GM19035 (cell line): Measurements from ENCODE around the gene TUBA3E.
"Not testable (repeated sequence)": the region's sequence is repeated elsewhere in the genome, so short reads cannot be mapped to it uniquely, and the experiment has no call there.

Experiments used
- ATAC-seq: cut with Tn5 transposase; IDR thresholded peaks from one replicate; pipeline ENCODE4 v1.9.1; 2021; ENCODE audit not compliant: unreplicated experiment

TUBA3E gene

DNA sequence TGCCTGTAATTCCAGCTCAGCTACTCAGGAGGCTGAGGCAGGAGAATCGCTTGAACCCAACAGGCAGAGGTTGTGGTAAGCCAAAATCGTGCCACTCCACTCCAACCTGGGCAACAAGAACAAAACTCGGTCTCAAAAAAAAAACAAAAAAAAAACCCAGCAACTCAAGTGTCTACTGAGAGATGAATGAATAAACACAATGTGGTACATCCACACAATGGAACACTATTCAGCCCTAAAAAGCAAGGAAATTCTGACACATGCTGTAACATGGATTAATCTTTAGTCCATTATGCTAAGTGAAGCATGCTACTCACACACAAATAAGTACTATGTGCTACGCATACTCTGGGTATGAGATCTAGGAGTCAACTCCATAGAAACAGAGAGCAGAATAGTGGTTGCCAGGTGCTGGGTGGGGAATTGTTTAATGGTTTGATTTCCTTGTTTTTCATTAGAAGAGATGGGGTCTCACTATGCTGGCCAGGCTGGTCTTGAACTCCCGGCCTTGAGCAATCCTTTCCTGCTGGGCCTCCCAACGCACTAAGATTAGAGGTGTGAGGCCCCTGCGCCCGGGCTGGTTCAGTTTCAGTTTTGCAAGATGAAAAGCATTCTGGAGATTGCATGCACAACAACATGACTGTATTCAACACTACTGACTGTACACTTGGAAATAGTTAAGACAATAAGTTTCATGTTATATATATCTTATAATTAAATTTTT, 32.8 kb downstream of the TUBA3E start:
- no peak for ATAC-seq

DNA sequence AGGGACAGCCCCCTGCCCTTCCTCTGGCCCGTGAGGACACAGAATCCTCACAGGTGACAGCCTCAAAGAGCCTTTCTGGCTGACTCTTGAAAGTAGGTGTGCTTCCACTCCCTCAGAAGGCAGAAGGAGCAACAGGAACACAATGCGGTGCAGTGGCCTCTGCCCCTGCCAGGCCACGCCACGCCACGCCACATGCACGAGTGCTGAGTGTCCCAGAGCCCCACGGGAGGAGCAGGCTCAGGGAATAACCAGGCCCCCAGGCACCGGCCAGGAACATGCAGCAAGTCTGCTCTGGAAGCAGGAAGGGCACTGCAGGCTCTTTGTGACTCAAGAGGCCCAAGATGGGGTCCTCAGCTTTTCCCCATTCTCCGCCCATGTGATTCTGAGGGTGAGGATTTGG, 35.3 kb downstream of the TUBA3E start:
- no peak for ATAC-seq

DNA sequence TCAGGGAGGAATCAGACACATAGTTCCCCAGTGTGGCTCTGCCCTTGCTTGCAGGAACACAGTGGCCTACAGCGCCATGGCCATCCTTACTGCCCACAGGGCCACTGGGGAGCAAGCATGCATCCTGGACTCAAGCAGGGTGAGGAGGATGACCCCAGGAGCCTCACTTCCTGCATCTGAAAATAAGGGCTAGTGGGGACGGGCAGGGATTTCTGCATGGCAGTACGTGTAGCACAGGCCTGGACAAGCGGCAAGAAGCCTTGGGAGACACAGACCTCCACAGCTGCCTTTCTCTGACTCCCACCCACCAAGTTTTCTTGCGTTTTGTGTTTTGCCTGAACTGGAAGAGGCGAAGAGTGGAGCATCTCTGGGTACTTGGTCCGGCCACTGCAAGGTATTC, 35.8 kb downstream of the TUBA3E start:
- ATAC-seq: not testable (repeated sequence)

DNA sequence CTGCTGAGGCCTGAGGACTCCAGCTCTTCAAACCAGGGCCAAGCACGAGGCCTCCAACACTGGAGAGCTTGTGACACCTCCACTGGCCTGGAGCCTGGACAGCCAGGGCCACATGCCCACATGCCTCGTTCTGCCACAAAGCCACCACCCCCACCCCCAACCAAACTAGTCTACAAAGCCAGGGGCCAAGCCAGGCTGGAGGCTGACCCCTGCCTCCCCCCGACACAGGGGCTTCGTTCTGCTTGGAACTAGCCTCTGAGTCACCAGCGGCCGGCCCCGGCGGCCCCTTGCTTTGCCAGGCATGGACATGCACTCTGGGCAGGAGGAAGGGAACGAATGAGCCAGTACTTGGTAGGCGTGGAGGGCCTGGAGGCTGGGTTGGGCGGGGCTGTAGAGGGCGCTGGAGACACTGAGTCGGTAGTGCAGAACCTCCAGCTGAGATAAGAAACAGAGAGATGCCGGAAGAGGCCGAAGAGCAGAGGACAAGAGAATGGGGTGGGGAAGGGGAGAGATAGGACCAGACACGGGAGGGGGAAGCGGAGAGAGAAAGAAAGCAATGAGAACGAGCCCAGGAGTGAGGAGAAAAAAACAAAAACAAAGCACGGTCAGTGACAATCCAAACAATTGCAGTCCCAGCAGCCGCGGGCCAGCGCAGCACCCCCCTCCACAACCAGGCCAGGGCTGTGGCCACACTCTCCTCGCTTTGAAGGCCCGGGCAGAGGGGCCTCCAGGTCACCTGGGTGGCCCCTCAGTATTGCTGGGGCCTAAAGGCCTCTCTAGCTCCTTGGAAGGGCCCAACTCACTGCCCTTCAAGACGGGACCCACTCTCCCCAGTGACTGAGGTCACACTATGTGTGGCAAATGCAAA, 37.2 kb downstream of the TUBA3E start:
- not testable (repeated sequence) for ATAC-seq

DNA sequence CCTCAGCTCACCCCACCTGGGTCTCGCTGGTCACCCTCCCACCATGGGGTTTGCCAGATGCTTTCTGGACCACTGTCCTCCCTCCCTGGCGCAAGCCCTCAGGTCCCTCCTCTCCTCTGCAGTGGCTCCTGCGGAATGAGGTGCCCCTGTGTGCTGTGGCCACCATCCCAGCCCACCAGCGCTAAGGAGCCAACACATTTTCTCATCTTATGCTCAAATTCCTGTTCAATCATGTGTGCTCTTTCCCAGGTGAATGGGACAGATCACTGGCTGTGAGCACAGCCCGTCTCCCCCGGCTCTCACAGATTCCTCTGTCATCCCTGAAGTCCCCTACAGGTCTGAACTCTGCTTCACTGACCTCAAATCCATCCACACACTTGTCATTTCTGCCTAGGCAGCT, 38.1 kb downstream of the TUBA3E start:
- ATAC-seq: no peak

DNA sequence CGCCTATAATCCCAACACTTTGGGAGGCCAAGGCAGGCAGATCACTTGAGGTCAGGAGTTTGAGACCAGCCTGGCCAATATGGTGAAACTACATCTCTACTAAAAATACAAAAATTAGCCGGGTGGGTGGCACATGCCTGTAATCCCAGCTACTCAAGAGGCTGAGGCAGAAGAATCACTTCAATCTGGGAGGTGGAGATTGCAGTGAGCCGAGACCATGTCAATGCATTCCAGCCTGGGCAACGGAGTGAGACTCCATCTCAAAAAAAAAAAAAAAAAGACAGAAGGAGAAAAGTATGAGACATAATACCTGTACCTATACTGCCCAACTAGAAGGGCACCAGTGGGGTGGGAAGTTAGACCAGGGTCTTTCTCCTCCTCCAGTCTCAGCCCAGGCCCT, 38.9 kb downstream of the TUBA3E start:
- ATAC-seq: not testable (repeated sequence)

DNA sequence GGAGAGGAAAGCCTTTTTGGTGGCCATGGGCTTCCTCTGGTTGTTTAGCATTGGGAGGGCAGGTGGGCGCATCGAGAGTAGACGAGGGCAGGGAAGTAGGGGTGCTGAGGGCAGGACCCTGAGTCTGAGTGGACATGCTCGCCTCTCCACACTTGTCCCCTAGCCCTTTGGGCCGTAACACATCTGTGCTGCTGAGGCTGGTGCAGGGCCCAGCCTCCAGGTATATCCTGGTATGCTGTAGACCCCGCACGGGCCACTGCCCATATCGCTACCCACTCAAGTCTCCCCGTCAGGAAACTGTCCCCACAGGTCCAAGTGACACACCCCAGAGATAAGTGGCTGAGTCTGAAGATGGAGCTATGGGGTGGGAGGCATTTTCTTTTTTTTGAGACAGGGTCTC, 39.6 kb downstream of the TUBA3E start:
- ATAC-seq: no peak

DNA sequence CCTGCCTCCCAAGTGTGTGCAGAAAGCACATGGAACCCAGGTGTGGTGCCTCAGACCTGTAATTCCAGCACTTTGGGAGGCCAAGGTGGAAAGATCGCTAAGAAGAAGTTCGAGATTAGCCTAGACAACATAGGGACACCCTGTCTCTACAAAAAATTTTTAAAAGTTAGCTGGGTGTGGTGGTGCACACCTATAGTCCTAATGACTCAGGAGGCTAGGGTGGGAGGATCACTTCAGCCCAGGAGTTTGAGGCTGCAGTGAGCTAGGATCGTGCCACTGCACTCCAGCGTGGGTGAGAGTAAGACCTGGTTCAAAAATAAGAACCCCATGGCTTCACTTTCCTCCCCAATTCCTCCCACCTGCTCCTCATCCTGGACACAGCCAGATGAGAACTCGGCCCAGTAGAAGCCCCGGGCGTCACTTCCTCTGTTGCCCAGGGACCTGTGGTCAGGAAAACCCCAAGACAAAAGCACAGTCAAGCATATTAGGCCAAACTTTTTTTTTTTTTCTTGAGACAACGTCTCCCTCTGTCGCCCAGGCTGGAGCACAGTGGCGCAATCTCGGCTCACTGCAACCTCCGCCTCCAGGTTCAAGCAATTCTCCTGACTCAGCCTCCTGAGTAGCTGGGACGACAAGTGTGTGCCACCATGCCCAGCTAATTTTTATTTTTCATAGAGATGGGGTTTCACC, 40.3 kb downstream of the TUBA3E start:
- peak; percentile 86 for ATAC-seq

DNA sequence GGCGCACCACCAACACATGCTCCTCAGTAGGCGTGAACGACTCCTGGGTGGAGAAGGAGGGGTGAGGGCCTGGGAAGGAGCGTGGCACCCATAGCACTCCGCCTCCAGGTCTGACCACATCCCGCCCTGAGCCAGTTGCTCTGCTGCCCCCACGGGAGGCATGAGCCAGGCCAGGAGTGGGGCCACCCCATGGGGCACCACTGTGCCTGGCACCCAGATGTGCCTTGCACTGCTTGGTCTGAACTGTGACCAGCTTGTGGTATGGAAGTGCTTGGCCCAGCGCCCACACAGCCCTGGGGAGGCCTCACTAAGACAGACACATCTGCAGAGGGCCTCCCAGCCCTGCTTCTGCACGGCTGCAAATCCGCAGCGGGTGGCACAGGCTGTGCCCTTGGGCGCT, 40.9 kb downstream of the TUBA3E start:
- peak; percentile 36 for ATAC-seq

DNA sequence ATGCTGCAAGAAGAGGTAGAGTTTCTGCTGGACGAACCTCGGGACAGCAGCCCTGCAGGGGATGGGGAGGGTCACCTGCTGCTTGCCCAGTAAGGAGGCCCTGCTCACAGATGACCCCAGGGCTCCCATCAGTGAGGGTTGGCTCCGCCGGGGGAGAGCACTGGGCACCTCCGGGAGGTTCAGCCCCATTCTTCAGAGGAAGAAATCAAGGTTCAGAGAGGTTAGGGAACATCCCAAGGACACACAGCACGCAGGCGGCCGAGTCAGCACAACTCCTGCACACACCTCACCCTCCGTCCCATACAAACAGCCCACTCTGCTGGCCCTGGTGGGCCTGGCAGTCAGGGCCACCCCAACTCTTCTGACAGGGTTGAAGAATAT, 41.6 kb downstream of the TUBA3E start:
- no peak for ATAC-seq

DNA sequence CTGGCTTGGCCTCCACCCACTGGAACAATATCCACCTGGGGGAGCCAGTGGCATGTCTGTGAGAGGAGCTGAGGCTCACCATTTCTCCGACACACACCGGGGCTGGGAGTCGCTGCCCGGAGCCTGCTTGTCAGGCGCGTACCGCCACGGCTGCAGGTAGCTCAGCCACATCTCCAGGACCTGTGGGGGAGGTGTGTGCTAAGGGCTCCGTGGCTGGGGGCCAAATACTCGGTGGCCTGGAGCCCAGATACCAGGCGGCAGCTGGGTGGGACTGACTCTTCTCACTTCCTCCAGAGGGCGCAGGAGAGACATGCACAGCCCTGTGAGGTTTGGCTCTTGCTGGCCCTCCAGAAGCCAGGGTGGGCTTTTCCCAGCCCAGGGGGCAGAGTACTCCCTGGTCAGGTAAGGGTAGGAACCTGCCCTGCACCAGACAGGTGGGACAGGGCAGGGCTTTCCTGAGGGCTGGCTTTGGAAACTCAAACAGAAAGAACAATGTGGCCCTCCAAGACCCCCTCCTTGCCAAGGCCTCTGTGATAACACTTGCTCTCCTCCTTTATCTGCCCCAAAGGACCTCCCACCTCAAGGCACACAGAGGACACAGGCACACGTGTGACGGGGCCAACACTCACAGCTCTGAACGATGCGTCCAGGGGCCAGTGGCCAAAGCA, 42.1 kb downstream of the TUBA3E start:
- ATAC-seq: not testable (repeated sequence)

DNA sequence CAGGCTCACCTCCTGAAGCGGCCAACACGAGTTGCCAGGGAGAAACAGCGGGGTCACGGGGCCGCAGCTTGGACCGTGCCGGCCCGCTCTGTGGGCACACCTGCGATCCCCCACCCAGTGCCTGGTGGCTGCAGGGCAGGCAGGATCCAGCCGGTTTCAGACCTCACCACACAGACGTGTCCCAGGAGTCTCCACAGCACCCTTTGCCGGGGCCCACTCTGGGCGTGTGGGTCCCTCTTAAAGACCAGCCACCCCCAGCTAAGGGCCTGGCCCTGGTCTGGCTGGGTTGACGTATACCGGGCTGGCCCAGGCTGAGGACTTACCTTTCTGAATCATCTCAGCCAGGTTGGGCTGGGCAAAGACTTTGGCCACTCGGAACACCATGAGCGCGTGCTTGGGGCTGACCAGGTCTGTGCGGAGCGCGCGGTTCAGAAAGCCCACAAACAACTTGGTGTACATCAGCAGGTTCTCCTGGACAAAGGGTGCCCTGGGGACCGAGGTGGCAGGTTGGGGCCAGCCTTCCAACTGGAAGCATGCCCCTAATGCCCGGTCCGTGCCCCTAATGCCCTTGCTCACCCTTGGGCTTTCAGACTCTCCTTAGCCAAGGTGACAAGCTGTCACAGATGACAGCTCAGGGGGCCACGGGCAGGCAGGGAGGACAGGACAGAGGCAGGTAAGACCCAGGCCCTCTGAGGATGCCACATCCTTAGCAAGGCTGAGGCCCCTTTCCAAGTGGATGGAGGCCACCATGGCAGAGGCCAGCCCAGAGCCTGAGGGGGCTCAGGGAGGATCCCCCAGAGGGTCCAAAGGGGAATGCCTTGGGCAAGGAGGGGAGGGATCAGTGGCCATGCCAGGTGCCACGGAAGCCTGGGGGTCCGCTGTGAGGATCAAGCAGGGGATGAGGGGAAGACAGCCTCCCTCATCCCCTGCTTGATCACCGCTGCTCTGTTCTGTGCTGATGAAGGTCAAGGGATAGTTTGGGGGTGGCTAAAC, 43.2 kb downstream of the TUBA3E start:
- ATAC-seq: no peak

DNA sequence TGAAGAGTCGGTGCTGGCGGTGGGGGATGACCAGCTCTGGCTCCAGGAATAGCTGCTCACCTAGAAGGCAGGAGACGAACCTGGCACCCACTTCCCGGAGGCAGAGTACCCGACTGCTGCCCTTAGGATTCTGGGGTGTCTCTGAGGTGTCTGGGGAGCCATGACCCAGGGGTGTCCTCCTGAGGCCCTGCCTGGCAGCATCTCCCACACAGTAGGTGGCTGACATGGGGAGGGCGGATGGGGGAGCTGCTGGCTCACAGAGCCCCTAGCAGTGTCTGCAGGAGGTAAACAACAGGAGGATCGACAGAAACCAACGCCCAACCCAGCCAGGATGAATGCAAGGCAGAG, 43.8 kb downstream of the TUBA3E start:
- not testable (repeated sequence) for ATAC-seq

DNA sequence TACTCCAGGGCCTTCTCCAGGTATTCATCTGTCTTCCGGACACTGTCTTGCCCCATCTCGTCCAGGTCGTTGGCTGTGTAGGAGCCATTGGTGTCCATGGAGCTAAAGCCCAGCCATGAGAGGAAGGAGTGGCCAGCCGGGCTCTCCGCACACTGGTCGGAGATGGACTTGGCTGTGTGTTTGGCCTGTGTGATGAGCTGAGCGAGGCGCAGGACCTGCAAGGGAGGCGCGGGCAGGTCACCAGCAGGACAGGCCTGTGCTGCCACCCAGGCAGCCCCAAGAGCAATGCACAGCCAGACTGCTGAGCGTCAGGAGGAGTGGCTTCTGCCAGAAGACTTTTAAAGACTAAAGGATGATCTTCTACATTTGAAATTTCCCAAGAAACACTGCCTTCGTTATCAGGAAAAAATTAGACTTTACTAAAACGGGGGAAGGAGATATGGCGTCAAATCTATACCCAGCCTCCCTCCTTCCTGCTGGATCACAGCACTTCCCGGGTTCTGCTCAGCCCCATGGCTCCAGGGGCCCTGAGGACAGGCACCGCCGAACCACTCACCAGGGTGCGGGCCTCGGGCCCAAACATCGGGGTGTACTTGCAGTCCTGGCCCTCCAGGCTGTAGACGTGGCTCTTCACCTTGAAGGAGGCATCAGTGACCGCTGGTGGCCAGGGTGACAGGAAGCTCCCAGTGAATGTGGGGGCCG, 44.4 kb downstream of the TUBA3E start:
- ATAC-seq: not testable (repeated sequence)

DNA sequence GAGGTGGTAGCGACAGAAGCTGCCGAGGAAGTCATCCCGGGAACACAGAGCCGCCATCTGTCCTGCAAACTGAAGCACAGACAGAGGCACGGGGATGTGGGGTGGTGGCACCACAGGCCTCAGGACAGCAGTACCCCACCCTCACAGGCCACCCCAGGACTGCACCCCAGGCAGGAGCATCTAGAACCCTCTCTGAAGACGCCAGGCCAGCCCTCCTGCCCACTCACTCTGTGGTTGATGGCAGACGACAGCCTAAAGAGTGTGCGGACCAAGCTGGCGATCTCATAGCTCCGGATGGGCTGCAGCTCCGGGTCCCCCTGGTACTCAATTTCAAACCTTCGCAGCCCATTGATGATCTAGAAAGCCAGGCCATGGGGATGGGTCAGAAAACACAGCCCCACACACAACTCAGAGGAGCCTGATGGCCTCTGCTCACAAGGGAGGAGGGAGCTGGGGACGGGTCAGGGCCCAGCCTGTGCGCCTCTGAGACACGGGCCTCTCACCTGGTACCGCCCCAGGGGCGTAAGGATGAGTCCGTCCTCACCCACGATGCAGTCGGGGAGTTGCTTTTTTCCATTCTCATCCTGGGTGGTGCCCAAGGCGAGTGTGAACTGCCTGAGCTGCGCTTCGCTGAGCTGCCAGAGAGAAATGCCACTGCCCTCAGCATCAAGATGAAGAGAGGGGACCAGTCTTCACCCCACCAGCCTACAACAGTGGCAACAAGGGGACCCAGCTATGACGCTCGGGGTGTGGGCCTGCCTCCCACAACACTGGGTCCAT, 45.2 kb downstream of the TUBA3E start:
- no peak for ATAC-seq

DNA sequence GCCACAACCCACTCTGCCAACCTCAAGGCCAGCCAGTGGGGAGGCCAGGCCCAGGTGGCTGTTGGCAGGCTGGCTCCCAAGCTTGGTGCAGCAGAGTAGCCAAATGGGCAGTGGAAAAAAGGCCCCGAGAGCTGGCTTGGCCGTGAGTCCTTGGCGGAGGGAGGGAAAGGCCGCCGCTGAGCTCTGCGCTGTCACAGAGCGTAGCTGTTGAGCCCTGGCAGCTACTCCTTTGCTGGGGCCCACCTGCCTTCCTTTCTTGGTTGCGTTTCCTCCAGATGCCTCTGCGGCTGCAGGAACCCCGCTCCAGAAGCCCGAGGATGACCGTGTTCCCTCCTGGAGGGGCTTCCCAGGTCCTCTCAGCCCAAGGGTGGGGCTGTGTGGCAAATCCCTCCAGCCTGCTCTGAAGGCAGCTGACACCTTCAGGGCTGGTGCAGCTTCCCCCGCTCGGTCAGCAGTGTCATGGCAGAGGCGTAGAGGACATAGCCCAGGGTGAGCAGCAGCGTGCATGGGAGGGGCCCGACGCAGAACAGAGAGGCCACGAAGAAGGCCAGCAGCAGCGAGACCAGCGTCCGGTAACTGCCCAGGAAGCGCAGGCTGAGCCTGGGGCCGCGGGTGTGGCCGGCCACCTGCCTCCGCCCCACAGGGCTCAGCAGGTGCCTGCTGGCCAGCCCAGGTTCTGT, 46.0 kb downstream of the TUBA3E start:
- ATAC-seq: not testable (repeated sequence)

DNA sequence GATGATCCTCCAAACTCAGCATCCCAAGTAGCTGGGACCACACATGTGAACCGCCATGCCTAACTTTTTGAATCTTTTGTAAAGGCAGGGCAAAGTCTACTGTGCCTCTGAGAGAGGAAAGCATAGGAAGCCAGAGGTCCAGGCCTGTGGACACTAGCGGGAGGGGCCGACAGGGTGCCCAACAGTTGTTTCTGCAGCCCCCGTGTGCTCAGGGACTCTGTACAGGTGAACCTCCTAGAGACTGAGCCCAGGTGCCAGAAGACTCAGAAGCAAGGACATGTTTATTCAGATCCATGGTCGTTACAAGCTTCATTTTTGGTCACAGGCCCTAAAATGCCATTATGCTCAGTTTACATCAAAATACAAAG, 47.1 kb downstream of the TUBA3E start:
- ATAC-seq: not testable (repeated sequence)
